ENCODE results near the gene SEC31B.

DNA sequence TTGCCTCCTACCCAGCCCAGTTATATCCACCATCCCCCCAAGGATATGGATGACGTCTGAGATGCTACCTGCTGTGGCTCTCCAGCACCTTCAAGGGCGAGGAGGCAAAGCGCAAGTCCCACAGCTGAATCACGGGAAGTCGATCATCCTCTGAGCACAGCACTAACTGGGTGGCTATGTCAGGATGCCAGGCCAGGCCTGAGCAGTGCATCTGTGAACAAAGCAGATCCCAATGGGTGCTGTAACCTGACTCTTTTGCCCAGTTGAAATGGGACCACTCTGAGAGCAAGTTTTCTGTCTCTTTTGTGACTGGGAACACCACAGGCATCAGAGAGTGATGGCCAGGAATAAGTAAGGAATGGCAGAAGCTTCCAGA lies 12.3 kb downstream of the SEC31B start:
- TF ChIP-seq, protein P1, sequence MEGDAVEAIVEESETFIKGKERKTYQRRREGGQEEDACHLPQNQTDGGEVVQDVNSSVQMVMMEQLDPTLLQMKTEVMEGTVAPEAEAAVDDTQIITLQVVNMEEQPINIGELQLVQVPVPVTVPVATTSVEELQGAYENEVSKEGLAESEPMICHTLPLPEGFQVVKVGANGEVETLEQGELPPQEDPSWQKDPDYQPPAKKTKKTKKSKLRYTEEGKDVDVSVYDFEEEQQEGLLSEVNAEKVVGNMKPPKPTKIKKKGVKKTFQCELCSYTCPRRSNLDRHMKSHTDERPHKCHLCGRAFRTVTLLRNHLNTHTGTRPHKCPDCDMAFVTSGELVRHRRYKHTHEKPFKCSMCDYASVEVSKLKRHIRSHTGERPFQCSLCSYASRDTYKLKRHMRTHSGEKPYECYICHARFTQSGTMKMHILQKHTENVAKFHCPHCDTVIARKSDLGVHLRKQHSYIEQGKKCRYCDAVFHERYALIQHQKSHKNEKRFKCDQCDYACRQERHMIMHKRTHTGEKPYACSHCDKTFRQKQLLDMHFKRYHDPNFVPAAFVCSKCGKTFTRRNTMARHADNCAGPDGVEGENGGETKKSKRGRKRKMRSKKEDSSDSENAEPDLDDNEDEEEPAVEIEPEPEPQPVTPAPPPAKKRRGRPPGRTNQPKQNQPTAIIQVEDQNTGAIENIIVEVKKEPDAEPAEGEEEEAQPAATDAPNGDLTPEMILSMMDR (IDR thresholded peaks at IDR 0.05), result no peak
- TF ChIP-seq POLR2A (IDR thresholded peaks at IDR 0.05), result no peak

All from Peyer's patch (tissue), 4 donors.